GM12878 (cell line): ENCODE data around the gene IQGAP3. TPM values are rescaled to one million over a fixed set of nuclear protein-coding genes. Genes with fewer than 3 reads are reported as not detected.

Experiments
- ATAC-seq: fragments of 200-7000 bp; cut with Tn5 transposase; 3 replicates; pipeline ENCODE4 v1.9.1; 2020; ENCODE audit warnings: mild to moderate bottlenecking, moderate library complexity
- BruUV-seq: library from RNA; stranded (reverse); fragments of 400-500 nt; replicated peaks from 2 replicates; lab custom pipeline; 2021; lab: Mats Ljungman, UMichigan
- CTCF ChIA-PET: fragments of 300-600 bp; sonication (Branson Sonifier 250); formaldehyde crosslinking; extraction: SDS; loops from one replicate; lab custom pipeline; 2021; ENCODE audit warnings: inconsistent platforms; lab: Yijun Ruan, JAX
- POLR2A ChIA-PET: fragments of 350-600 bp; formaldehyde crosslinking; extraction: SDS; loops from one replicate; lab custom pipeline; 2021; ENCODE audit warnings: inconsistent platforms; lab: Charles Lee
- RAD21 ChIA-PET: fragments of 300-600 bp; sonication (Branson Sonifier 250); formaldehyde crosslinking; loops from one replicate; lab custom pipeline; 2023; ENCODE audit warnings: antibody characterized with exemption; ENCODE audit not compliant: unreplicated experiment; lab: Charles Lee
- SMC1A ChIA-PET: fragments of 300-600 bp; sonication (Branson Sonifier 250); formaldehyde crosslinking; loops from one replicate; lab custom pipeline; 2023; ENCODE audit not compliant: unreplicated experiment, uncharacterized antibody; lab: Charles Lee
- DNase-seq: peaks from one replicate; pipeline ENCODE4 v3.0.0-alpha.2; 2011; ENCODE audit warnings: low read depth, low spot score
- FAIRE-seq: peaks from 3 replicates; lab custom pipeline; 2011; peaks lifted over from hg19 to GRCh38; lab: Jason Lieb, UNC
- H2AFZ ChIP-seq: 2 replicates; pipeline ENCODE4 v1.6.0; 2011; ENCODE audit warnings: low read depth, low read length, control low read depth; ENCODE audit not compliant: control insufficient read depth
- H3K27ac ChIP-seq: 2 replicates; pipeline ENCODE4 v1.5.1; 2011; ENCODE audit warnings: control low read depth; ENCODE audit not compliant: control insufficient read depth, insufficient read depth
- H3K27me3 ChIP-seq, 2 experiments: replicated peaks in 1 of 2; 2 replicates each; pipeline versions ENCODE4 v1.6.0 to v1.6.1; 2011; ENCODE audit warnings: low read length in 1 of 2; ENCODE audit not compliant: control insufficient read depth in 2 of 2, insufficient read depth in 2 of 2
- H3K36me3 ChIP-seq, 2 experiments: 2 replicates each; pipeline ENCODE4 v1.5.1; 2011; ENCODE audit warnings: low read length in 1 of 2; ENCODE audit not compliant: control insufficient read depth in 2 of 2, insufficient read depth in 2 of 2
- H3K4me1 ChIP-seq: 2 replicates; pipeline ENCODE4 v1.6.1; 2011; ENCODE audit warnings: mild to moderate bottlenecking, low read length, moderate library complexity, mixed read lengths; ENCODE audit not compliant: control insufficient read depth, insufficient read depth
- H3K4me2 ChIP-seq: 2 replicates; pipeline ENCODE4 v1.6.0; 2011; ENCODE audit warnings: control low read depth; ENCODE audit not compliant: control insufficient read depth, insufficient read depth
- H3K4me3 ChIP-seq: fragments of 200-600 bp; sonication (generic); 2 replicates; pipeline ENCODE4 v1.5.1; 2016
- H3K79me2 ChIP-seq: 2 replicates; pipeline ENCODE4 v1.6.0; 2011; ENCODE audit warnings: low read length; ENCODE audit not compliant: control insufficient read depth, insufficient read depth
- H3K9ac ChIP-seq: 2 replicates; pipeline ENCODE4 v1.8.0; 2011; ENCODE audit warnings: low read length, control low read depth, mixed read lengths; ENCODE audit not compliant: control insufficient read depth, insufficient read depth
- H3K9me3 ChIP-seq: replicated peaks from 3 replicates; pipeline ENCODE4 v1.5.1; 2011; ENCODE audit warnings: mild to moderate bottlenecking, low read length; ENCODE audit not compliant: control insufficient read depth, insufficient read depth
- H4K20me1 ChIP-seq: 2 replicates; pipeline ENCODE4 v1.6.0; 2011; ENCODE audit not compliant: control insufficient read depth, insufficient read depth
- CTCF ChIP-seq, 3 experiments: IDR thresholded peaks in 2 of 3; conservative IDR thresholded peaks in 1 of 3; 2 replicates each; pipeline ENCODE4 v1.5.1; 2011; ENCODE audit warnings: low read depth in 3 of 3, low read length in 3 of 3, mild to moderate bottlenecking in 3 of 3, control low read depth in 2 of 3, moderate library complexity in 2 of 3, inconsistent platforms in 1 of 3, mixed read lengths in 1 of 3; ENCODE audit not compliant: control insufficient read depth in 2 of 3, insufficient read depth in 1 of 3; ENCODE audit errors: extremely low read depth in 1 of 3
- EGR1 ChIP-seq, 2 experiments: IDR thresholded peaks; 1 replicate in 1 of 2; 2 replicates in 1 of 2; pipeline ENCODE4 v1.6.1; 2011 to 2012; ENCODE audit warnings: low read depth in 2 of 2, low read length in 2 of 2, borderline replicate concordance in 1 of 2, mild to moderate bottlenecking in 1 of 2, moderate library complexity in 1 of 2
- POLR2A ChIP-seq: IDR thresholded peaks from 2 replicates; pipeline ENCODE4 v1.6.1; 2011; ENCODE audit warnings: low read depth, mild to moderate bottlenecking, low read length
- RBBP5 ChIP-seq: fragments of 200-600 bp; sonication (generic); conservative IDR thresholded peaks from 2 replicates; pipeline ENCODE4 v1.6.1; 2016
- SIX5 ChIP-seq: IDR thresholded peaks from 2 replicates; pipeline ENCODE4 v1.6.1; 2011; ENCODE audit warnings: mild to moderate bottlenecking, low read depth, low read length, moderate library complexity; ENCODE audit not compliant: severe bottlenecking
- SMAD1 ChIP-seq: fragments of 450-650 bp; IDR thresholded peaks from 2 replicates; pipeline ENCODE4 v1.6.1; 2018; ENCODE audit warnings: mild to moderate bottlenecking, low read depth; ENCODE audit not compliant: partially characterized antibody
- WGBS: methylation state at CpG from one replicate; pipeline ENCODE4 v1.1.6; 2016; ENCODE audit warnings: low lambda C conversion rate; ENCODE audit not compliant: insufficient replicate concordance, insufficient coverage; ENCODE audit errors: missing lambda C conversion rate; 5-methylcytosine and 5-hydroxymethylcytosine counted together
- in situ Hi-C: fragments of 300-500 bp; cut with MboI; formaldehyde crosslinking; loops from 9 replicates; pipeline ENCODE4 v1.14.3; 2018; ENCODE audit warnings: mixed read lengths
- intact Hi-C: fragments of 100-400 bp; cut with micrococcal nuclease; formaldehyde crosslinking; loops from one replicate; pipeline ENCODE4 v1.14.2; 2022; ENCODE audit not compliant: unreplicated experiment
- polyA plus RNA-seq, 11 experiments: library from polyadenylated mRNA; depleted of rRNA in 4 of 11; unstranded in 6 of 11; stranded (reverse) in 5 of 11; fragments of >200 nt; fragmentation: Nextera tagmentation in 4 of 11; fragmentation: Illumina TruSeq in 1 of 11; extraction: Ambion mirVana in 4 of 11; extraction: Trizol in 1 of 11; gene quantifications; 1 replicate in 1 of 11; 2 replicates in 10 of 11; pipeline versions ENCODE4 v1.2.1 to v1.2.3, GENCODE V29; 2011 to 2016; ENCODE audit warnings: inconsistent platforms in 2 of 11, missing spikeins in 2 of 11, low read depth in 1 of 11
- total RNA-seq, 4 experiments: library from RNA; depleted of rRNA in 3 of 4; stranded (reverse); fragments of >200 nt in 3 of 4; fragmentation: Illumina TruSeq in 1 of 4; extraction: Trizol in 1 of 4; gene quantifications; 2 replicates each; pipeline versions ENCODE4 v1.2.1 to v1.2.3, GENCODE V29; 2013 to 2021

IQGAP3 gene
- total and polyA plus RNA-seq, 10 of the 15 experiments (the other 5 are each of a cell fraction or from before 2014, with no cell fraction given): 1.1 to 10.7 (median 7.9) TPM

- Histone ChIP-seq H3K4me1 (peaks cover 88% of the 10 kb centered on the region), H2AFZ (no peak overlapping the region), H3K27ac (peak overlapping the region; percentile 96), H3K9ac (peak overlapping the region; percentile 79), H4K20me1 (no peaks in the 10 kb centered on the region), H3K4me2 (peak overlapping the region; percentile 82), H3K36me3 (peaks cover 5 to 8% of the 10 kb centered on the region in 2 experiments), H3K27me3 (no peaks in the 10 kb centered on the region), H3K9me3 (no peaks in the 10 kb centered on the region), H3K79me2 (peaks cover 98% of the 10 kb centered on the region), H3K4me3 (peak overlapping the region; percentile 73)
- ChIA-PET RAD21 (interaction anchor here (0.7 to 13.6 kb wide), 12 partner anchors 8 to 118 kb away, joined by 3 to 323 read pairs (median 11); partner anchors contain the start of genes MEF2D, NAXE and TTC24), SMC1A (interaction anchor here (0.8 to 21.2 kb wide), 7 partner anchors 8 to 90 kb away, joined by 3 to 460 read pairs (median 8); partner anchors contain the start of genes MEF2D and TTC24), CTCF (interaction anchor here (0.6 to 8.0 kb wide), 7 partner anchors 8 to 1041 kb away, joined by 3 to 175 read pairs (median 25); partner anchors contain the start of gene MEF2D), POLR2A (interaction anchor here (0.5 to 23.9 kb wide), 11 partner anchors 8 to 430 kb away, joined by 3 to 630 read pairs (median 8); partner anchors contain the start of genes MEF2D and NAXE)
- TF ChIP-seq EGR1 (IDR thresholded peaks at IDR 0.05; ENCODE audit: borderline replicate concordance in 1 of 2, low read depth in 2 of 2, low read length in 2 of 2) (0 out of 3 replicates have a peak, but pooled peaks of 1 of the 2 experiments have one; percentile 18), SMAD1 (no peak), RBBP5 (no peak), POLR2A (0 out of 2 replicates have a peak, but pooled peaks have one; percentile 2), SIX5 (no peak), CTCF (IDR thresholded peaks at IDR 0.05 in 2 of 3, conservative IDR thresholded peaks at IDR 0.05 in 1 of 3; ENCODE audit: control insufficient read depth in 2 of 3, extremely low read depth in 1 of 3, insufficient read depth in 1 of 3, low read depth in 3 of 3, low read length in 3 of 3) (no peak)
- no peak for FAIRE-seq
- ATAC-seq: no peak
- no peak for DNase-seq
- 0% methylated on average over 6 of the region's 7 CpGs for WGBS
- intact Hi-C loops: loop anchor here (10.0 kb wide), 1 partner anchor 115 kb away; the partner anchor contains the start of gene GPATCH4
- in situ Hi-C loops: no loop called here
- BruUV-seq: no TSS peak
Measured at GRCh38 chr1:156489935-156490293, 82.5 kb downstream of the IQGAP3 start.
